ENCODE measurements around the gene PCSK2. TPM values are rescaled to one million over a fixed set of nuclear protein-coding genes. Genes with fewer than 3 reads are reported as not detected.

Gene PCSK2
- polyA plus RNA-seq, 2 of the 4 experiments (the other 2 are of a cell fraction) = 0.01 TPM; not detected in 1

DNA sequence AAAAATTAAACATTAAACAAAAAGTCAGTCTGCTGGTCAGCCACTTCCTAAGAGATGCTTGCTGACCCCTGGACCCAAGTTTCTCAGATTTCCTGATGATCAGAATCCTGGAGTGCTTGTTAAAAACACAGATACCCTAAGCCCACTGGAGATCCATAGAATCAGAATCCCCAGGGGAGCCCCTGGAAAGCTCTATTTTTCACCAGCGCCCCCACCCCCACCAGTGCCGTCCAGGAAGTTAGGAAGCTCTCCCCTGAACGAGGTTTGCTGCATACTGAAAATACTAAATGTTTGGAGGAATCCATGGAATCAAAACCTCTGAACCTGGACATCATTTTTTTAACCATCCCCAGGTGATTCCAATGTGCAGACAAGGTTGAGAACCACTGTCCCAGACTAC, 235.1 kb downstream of the PCSK2 start:
- ChIA-PET POLR2A (no interaction called here), CTCF (no interaction called here)
- Histone ChIP-seq H3K4me2 (no peak overlapping the region), H3K27ac (no peak overlapping the region), H3K4me1 (no peaks in the 10 kb centered on the region), H3K9me3 (no peaks in the 10 kb centered on the region), H3K4me3 (no peak overlapping the region)
- TF ChIP-seq KDM5A (IDR thresholded peaks at IDR 0.05) (no peak), MAZ (IDR thresholded peaks at IDR 0.05; ENCODE audit: borderline replicate concordance, low read depth, low read length) (no peak), BHLHE40 (IDR thresholded peaks at IDR 0.05; ENCODE audit: low read depth, low read length) (no peak), RAD21 (conservative IDR thresholded peaks at IDR 0.05 in 1 of 2, IDR thresholded peaks at IDR 0.05 in 1 of 2) (no peak), SMC3 (IDR thresholded peaks at IDR 0.05) (no peak), FOXS1 (CRISPR knock-in tag; IDR thresholded peaks at IDR 0.05) (no peak), RARB (CRISPR knock-in tag; IDR thresholded peaks at IDR 0.05) (no peak), CBX2 (IDR thresholded peaks at IDR 0.05; ENCODE audit: borderline replicate concordance, low read depth) (no peak), EHMT2 (IDR thresholded peaks at IDR 0.05; ENCODE audit: low read depth) (no peak), CHD2 (IDR thresholded peaks at IDR 0.05; ENCODE audit: low read length, partially characterized antibody) (no peak), TFCP2L1 (CRISPR knock-in tag; IDR thresholded peaks at IDR 0.05) (no peak), EHF (CRISPR knock-in tag; IDR thresholded peaks at IDR 0.05) (no peak)
- TF ChIP-seq, protein P1, sequence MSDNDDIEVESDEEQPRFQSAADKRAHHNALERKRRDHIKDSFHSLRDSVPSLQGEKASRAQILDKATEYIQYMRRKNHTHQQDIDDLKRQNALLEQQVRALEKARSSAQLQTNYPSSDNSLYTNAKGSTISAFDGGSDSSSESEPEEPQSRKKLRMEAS (IDR thresholded peaks at IDR 0.05) = no peak
- FAIRE-seq = no peak
- DNase-seq (ENCODE audit: low read depth in 1 of 2, low spot score in 1 of 2) = no peak
- ATAC-seq = no peak
- 5% methylated on average over 3 of the region's 3 CpGs for WGBS (ENCODE audit: missing lambda C conversion rate)

DNA sequence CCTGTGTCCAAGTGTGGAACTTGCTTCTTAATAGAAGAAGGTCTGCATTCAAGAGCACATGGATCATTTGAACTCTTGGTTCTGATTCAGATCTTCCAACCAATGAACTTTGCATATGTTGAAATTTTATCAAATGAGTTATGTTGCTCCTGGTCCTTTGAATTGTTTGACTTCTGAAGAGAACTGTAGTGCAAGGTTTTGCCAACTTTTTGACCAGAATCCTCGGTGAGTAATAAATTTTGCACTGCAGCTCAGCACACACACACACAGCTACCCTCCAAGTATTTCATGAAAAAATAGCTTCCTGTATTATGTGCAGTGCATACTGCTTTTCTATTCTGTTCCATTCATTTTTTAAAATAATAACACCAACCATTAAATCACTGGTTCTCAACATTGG, 236.9 kb downstream of the PCSK2 start:
- DNase-seq (ENCODE audit: low read depth in 1 of 2, low spot score in 1 of 2) (no peak), FAIRE-seq (no peak), ATAC-seq (no peak)
- H3K4me2 ChIP-seq = no peak overlapping the region
- TF ChIP-seq, protein P2, sequence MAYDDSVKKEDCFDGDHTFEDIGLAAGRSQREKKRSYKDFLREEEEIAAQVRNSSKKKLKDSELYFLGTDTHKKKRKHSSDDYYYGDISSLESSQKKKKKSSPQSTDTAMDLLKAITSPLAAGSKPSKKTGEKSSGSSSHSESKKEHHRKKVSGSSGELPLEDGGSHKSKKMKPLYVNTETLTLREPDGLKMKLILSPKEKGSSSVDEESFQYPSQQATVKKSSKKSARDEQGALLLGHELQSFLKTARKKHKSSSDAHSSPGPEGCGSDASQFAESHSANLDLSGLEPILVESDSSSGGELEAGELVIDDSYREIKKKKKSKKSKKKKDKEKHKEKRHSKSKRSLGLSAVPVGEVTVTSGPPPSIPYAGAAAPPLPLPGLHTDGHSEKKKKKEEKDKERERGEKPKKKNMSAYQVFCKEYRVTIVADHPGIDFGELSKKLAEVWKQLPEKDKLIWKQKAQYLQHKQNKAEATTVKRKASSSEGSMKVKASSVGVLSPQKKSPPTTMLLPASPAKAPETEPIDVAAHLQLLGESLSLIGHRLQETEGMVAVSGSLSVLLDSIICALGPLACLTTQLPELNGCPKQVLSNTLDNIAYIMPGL (CRISPR knock-in tag; IDR thresholded peaks at IDR 0.05; ENCODE audit: borderline replicate concordance) = no peak
- TF ChIP-seq, protein P3, sequence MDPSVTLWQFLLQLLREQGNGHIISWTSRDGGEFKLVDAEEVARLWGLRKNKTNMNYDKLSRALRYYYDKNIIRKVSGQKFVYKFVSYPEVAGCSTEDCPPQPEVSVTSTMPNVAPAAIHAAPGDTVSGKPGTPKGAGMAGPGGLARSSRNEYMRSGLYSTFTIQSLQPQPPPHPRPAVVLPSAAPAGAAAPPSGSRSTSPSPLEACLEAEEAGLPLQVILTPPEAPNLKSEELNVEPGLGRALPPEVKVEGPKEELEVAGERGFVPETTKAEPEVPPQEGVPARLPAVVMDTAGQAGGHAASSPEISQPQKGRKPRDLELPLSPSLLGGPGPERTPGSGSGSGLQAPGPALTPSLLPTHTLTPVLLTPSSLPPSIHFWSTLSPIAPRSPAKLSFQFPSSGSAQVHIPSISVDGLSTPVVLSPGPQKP (IDR thresholded peaks at IDR 0.05; ENCODE audit: low read depth, low read length) = no peak
- TF ChIP-seq ZFP36 (IDR thresholded peaks at IDR 0.05; ENCODE audit: borderline replicate concordance, partially characterized antibody) (no peak), FOSB (CRISPR knock-in tag; IDR thresholded peaks at IDR 0.05) (no peak), BHLHE40 (IDR thresholded peaks at IDR 0.05; ENCODE audit: low read depth, low read length) (no peak), POLR2AphosphoS2 (conservative IDR thresholded peaks at IDR 0.05; ENCODE audit: low read length) (no peak), RAD21 (conservative IDR thresholded peaks at IDR 0.05 in 1 of 2, IDR thresholded peaks at IDR 0.05 in 1 of 2) (no peak), HEYL (CRISPR knock-in tag; IDR thresholded peaks at IDR 0.05) (no peak), FOXS1 (CRISPR knock-in tag; IDR thresholded peaks at IDR 0.05) (no peak), RCOR1 (IDR thresholded peaks at IDR 0.05; ENCODE audit: low read depth, low read length) (no peak), CBX2 (IDR thresholded peaks at IDR 0.05; ENCODE audit: borderline replicate concordance, low read depth) (no peak), MAZ (IDR thresholded peaks at IDR 0.05; ENCODE audit: borderline replicate concordance, low read depth, low read length) (no peak), ZC3H11A (IDR thresholded peaks at IDR 0.05) (no peak)
- TF ChIP-seq, protein P1 (IDR thresholded peaks at IDR 0.05) = no peak
- TF ChIP-seq, protein P4, sequence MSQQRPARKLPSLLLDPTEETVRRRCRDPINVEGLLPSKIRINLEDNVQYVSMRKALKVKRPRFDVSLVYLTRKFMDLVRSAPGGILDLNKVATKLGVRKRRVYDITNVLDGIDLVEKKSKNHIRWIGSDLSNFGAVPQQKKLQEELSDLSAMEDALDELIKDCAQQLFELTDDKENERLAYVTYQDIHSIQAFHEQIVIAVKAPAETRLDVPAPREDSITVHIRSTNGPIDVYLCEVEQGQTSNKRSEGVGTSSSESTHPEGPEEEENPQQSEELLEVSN (IDR thresholded peaks at IDR 0.05; ENCODE audit: borderline replicate concordance, low read depth) = no peak
- TF ChIP-seq, protein P5, sequence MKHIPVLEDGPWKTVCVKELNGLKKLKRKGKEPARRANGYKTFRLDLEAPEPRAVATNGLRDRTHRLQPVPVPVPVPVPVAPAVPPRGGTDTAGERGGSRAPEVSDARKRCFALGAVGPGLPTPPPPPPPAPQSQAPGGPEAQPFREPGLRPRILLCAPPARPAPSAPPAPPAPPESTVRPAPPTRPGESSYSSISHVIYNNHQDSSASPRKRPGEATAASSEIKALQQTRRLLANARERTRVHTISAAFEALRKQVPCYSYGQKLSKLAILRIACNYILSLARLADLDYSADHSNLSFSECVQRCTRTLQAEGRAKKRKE (CRISPR knock-in tag; IDR thresholded peaks at IDR 0.05; ENCODE audit: low read depth) = no peak
- H3K4me3 ChIP-seq = no peak overlapping the region
- POLR2A ChIA-PET = no interaction called here
- H3K27ac ChIP-seq = no peak overlapping the region
- H3K9me3 ChIP-seq = no peaks in the 10 kb centered on the region
- CTCF ChIA-PET = no interaction called here
- no peaks in the 10 kb centered on the region for H3K4me1 ChIP-seq
- 0% methylated on average over 1 of the region's 1 CpG for WGBS (ENCODE audit: missing lambda C conversion rate)

All from A549 (cell line).